HepG2 (cell line): ENCODE data around the gene SYNGR4. TPM values are rescaled to one million over a fixed set of nuclear protein-coding genes. Genes with fewer than 3 reads are reported as not detected.

Source experiments
- ADNP ChIP-seq: sonication (generic); formaldehyde crosslinking; IDR thresholded peaks from 2 replicates; pipeline ENCODE4 v1.4.0; 2020; ENCODE audit warnings: missing genetic modification reagents
- ATF1 ChIP-seq: IDR thresholded peaks from 2 replicates; pipeline ENCODE4 v1.6.1; 2016; ENCODE audit warnings: mild to moderate bottlenecking, control low read depth
- ELF3 ChIP-seq: IDR thresholded peaks from 2 replicates; pipeline ENCODE4 v1.6.1; 2016; ENCODE audit warnings: missing genetic modification reagents, missing compliant biosample characterization
- FOXA1 ChIP-seq, 2 experiments: fragments of 450-650 bp in 1 of 2; sonication (generic) in 1 of 2; formaldehyde crosslinking in 1 of 2; IDR thresholded peaks; 2 replicates each; pipeline versions ENCODE4 v1.4.0 to v1.6.1; 2016 to 2020; ENCODE audit warnings: missing genetic modification reagents in 1 of 2
- GPN1 ChIP-seq: sonication (generic); formaldehyde crosslinking; IDR thresholded peaks from 2 replicates; pipeline ENCODE4 v1.5.1; 2020; ENCODE audit warnings: missing genetic modification reagents, borderline replicate concordance
- HINFP ChIP-seq: sonication (generic); formaldehyde crosslinking; IDR thresholded peaks from 2 replicates; pipeline ENCODE4 v1.4.0; 2020; ENCODE audit warnings: low read depth, mild to moderate bottlenecking, missing genetic modification reagents
- JUNB ChIP-seq: sonication (generic); formaldehyde crosslinking; IDR thresholded peaks from 2 replicates; pipeline ENCODE4 v1.8.0; 2022; ENCODE audit warnings: missing genetic modification reagents, mild to moderate bottlenecking, borderline replicate concordance
- MED13 ChIP-seq: sonication (generic); formaldehyde crosslinking; IDR thresholded peaks from 2 replicates; pipeline ENCODE4 v1.5.0; 2020; ENCODE audit warnings: missing genetic modification reagents
- MED8 ChIP-seq: sonication (generic); formaldehyde crosslinking; IDR thresholded peaks from 2 replicates; pipeline ENCODE4 v1.8.1; 2023; ENCODE audit warnings: mild to moderate bottlenecking, missing genetic modification reagents; ENCODE audit not compliant: insufficient replicate concordance
- MYNN ChIP-seq: sonication (generic); formaldehyde crosslinking; IDR thresholded peaks from 2 replicates; pipeline ENCODE4 v1.4.0; 2020; ENCODE audit warnings: mild to moderate bottlenecking, low read depth, missing genetic modification reagents
- NFE2 ChIP-seq: sonication (generic); formaldehyde crosslinking; IDR thresholded peaks from 2 replicates; pipeline ENCODE4 v1.4.0; 2020; ENCODE audit warnings: missing genetic modification reagents
- NR2F1 ChIP-seq, 2 experiments: fragments of 450-650 bp in 1 of 2; formaldehyde crosslinking in 1 of 2; IDR thresholded peaks; 2 replicates each; pipeline versions ENCODE4 v1.5.0 to v1.6.1; 2016 to 2020; ENCODE audit warnings: mild to moderate bottlenecking in 1 of 2, missing compliant biosample characterization in 1 of 2, missing genetic modification reagents in 1 of 2, moderate library complexity in 1 of 2
- RNF2 ChIP-seq: fragments of 450-650 bp; conservative IDR thresholded peaks from 2 replicates; pipeline ENCODE4 v1.6.1; 2016; ENCODE audit warnings: low read depth
- RXRA ChIP-seq: sonication (generic); formaldehyde crosslinking; IDR thresholded peaks from 2 replicates; pipeline ENCODE4 v1.5.1; 2020; ENCODE audit warnings: missing genetic modification reagents
- ZBTB10 ChIP-seq: sonication (generic); formaldehyde crosslinking; IDR thresholded peaks from 2 replicates; pipeline ENCODE4 v1.4.0; 2020; ENCODE audit warnings: missing genetic modification reagents, borderline replicate concordance
- ZBTB37 ChIP-seq: sonication (generic); formaldehyde crosslinking; IDR thresholded peaks from 2 replicates; pipeline ENCODE4 v1.4.0; 2020; ENCODE audit warnings: mild to moderate bottlenecking, missing genetic modification reagents
- ZFP62 ChIP-seq: sonication (generic); formaldehyde crosslinking; IDR thresholded peaks from 2 replicates; pipeline ENCODE4 v1.4.0; 2020; ENCODE audit warnings: missing genetic modification reagents
- ZKSCAN8 ChIP-seq: IDR thresholded peaks from 2 replicates; pipeline ENCODE4 v1.6.1; 2016; ENCODE audit warnings: borderline replicate concordance, missing genetic modification reagents, missing compliant biosample characterization
- ZNF121 ChIP-seq: sonication (generic); formaldehyde crosslinking; IDR thresholded peaks from 2 replicates; pipeline ENCODE4 v1.5.0; 2020; ENCODE audit warnings: mild to moderate bottlenecking, missing genetic modification reagents
- ZNF207 ChIP-seq: fragments of 450-650 bp; IDR thresholded peaks from 2 replicates; pipeline ENCODE4 v1.6.1; 2016; ENCODE audit warnings: antibody characterized with exemption, borderline replicate concordance
- ZNF296 ChIP-seq: sonication (generic); formaldehyde crosslinking; conservative IDR thresholded peaks from 2 replicates; pipeline ENCODE4 v1.5.0; 2020; ENCODE audit warnings: mild to moderate bottlenecking, missing genetic modification reagents
- ZNF317 ChIP-seq: sonication (generic); formaldehyde crosslinking; IDR thresholded peaks from 2 replicates; pipeline ENCODE4 v1.5.0; 2020; ENCODE audit warnings: mild to moderate bottlenecking, missing genetic modification reagents
- ZNF616 ChIP-seq: sonication (generic); formaldehyde crosslinking; IDR thresholded peaks from 2 replicates; pipeline ENCODE4 v1.5.0; 2020; ENCODE audit warnings: low read depth, mild to moderate bottlenecking, missing genetic modification reagents
- ZNF777 ChIP-seq: sonication (generic); formaldehyde crosslinking; IDR thresholded peaks from 2 replicates; pipeline ENCODE4 v1.4.0; 2020; ENCODE audit warnings: missing genetic modification reagents
- ZNF841 ChIP-seq: sonication (generic); formaldehyde crosslinking; IDR thresholded peaks from 2 replicates; pipeline ENCODE4 v1.8.1; 2023; ENCODE audit warnings: missing genetic modification reagents, borderline replicate concordance
- ZZZ3 ChIP-seq: sonication (generic); formaldehyde crosslinking; IDR thresholded peaks from 2 replicates; pipeline ENCODE4 v1.4.0; 2020; ENCODE audit warnings: missing genetic modification reagents, mild to moderate bottlenecking, borderline replicate concordance
- polyA plus RNA-seq, 8 experiments: library from polyadenylated mRNA; depleted of rRNA in 3 of 8; stranded (reverse) in 7 of 8; unstranded in 1 of 8; fragments of >200 nt; fragmentation: Illumina TruSeq in 4 of 8; extraction: Trizol in 4 of 8; gene quantifications; 2 replicates each; pipeline versions ENCODE4 v1.2.1 to v1.2.3, GENCODE V29; 2011 to 2016; ENCODE audit warnings: low read depth in 4 of 8, missing spikeins in 1 of 8, mixed read lengths in 1 of 8; ENCODE audit not compliant: insufficient read depth in 1 of 8
- total RNA-seq, 5 experiments: library from RNA; depleted of rRNA; stranded (reverse); fragments of >200 nt; fragmentation: Illumina TruSeq; extraction: Trizol; gene quantifications; 2 replicates each; pipeline ENCODE4 v1.2.3, GENCODE V29; 2016; ENCODE audit warnings: low read depth in 1 of 5

SYNGR4 gene
- total and polyA plus RNA-seq, 2 of the 13 experiments (the other 11 are each of a cell fraction or from before 2014, with no cell fraction given), result not detected

GRCh38 chr19:48332662-48333466 lies 31.3 kb upstream of the SYNGR4 start (continued):
- TF ChIP-seq ZNF841 (CRISPR knock-in tag) (no peak), ZBTB37 (no peak), NR2F1 (CRISPR knock-in tag; IDR thresholded peaks at IDR 0.05) (no peak), ZBTB10 (no peak), ZNF317 (CRISPR knock-in tag) (no peak), JUNB (CRISPR knock-in tag) (no peak), ZNF777 (CRISPR knock-in tag) (no peak), ZNF121 (CRISPR knock-in tag) (no peak), FOXA1 (IDR thresholded peaks at IDR 0.05) (no peak), FOXA1 (CRISPR knock-in tag; IDR thresholded peaks at IDR 0.05) (no peak), MED8 (CRISPR knock-in tag) (no peak), MYNN (CRISPR knock-in tag) (no peak), ZNF296 (no peak), HINFP (CRISPR knock-in tag) (0 out of 2 replicates have a peak, but pooled peaks have one; percentile 62), ZNF207 (no peak), ADNP (CRISPR knock-in tag) (no peak), ZFP62 (CRISPR knock-in tag) (no peak), ATF1 (CRISPR knock-in tag) (no peak), NFE2 (CRISPR knock-in tag) (no peak), ZZZ3 (CRISPR knock-in tag) (no peak), GPN1 (CRISPR knock-in tag) (no peak), ELF3 (CRISPR knock-in tag) (no peak), RNF2 (no peak), RXRA (CRISPR knock-in tag) (no peak; the same call in 1 of the 2 replicates), MED13 (no peak), ZNF616 (CRISPR knock-in tag) (no peak), ZKSCAN8 (CRISPR knock-in tag) (no peak)
